ENCODE measurements around the gene SDHAF4. TPM values are rescaled to one million over a fixed set of nuclear protein-coding genes. Genes with fewer than 3 reads are reported as not detected.

Gene SDHAF4
- total RNA-seq, 2 donors from 2014 or later, result 15.5 to 16.4 TPM

Other genes starting within 250 kb of the SDHAF4 start
- 10 to 100 TPM; 13.1 to 15.4 TPM for gene FAM135A, start 153.4 kb upstream of the SDHAF4 start, total RNA-seq
- 10 to 100 TPM; 24.4 to 27.8 TPM for gene SMAP1, start 101.0 kb downstream of the SDHAF4 start, total RNA-seq